Measurements from ENCODE around the gene KRTAP16-1. TPM values are rescaled to one million over a fixed set of nuclear protein-coding genes. Genes with fewer than 3 reads are reported as not detected.

KRTAP16-1 gene
- total RNA-seq, 4 donors from 2014 or later: not detected

GRCh38 chr17:41311111-41311510 lies 2.0 kb upstream of the KRTAP16-1 start:
- Histone ChIP-seq H3K27me3 (no peaks in the 10 kb centered on the region), H3K4me1 (peaks cover 0 to 23% (median 0%) of the 10 kb centered on the region in 4 donors), H3K27ac (no peak overlapping the region), H3K4me3 (no peak overlapping the region), H3K9me3 (no peaks in the 10 kb centered on the region), H3K36me3 (no peaks in the 10 kb centered on the region)
- TF ChIP-seq POLR2A (IDR thresholded peaks at IDR 0.05) (no peak), CTCF (IDR thresholded peaks at IDR 0.05) (no peak)
- no peak for DNase-seq

GRCh38 chr17:41308251-41308917 lies 725 bp downstream of the KRTAP16-1 start:
- peak overlapping the region in 3 of 4 donors; percentile 30 to 77 (median 62) for H3K27ac ChIP-seq
- H3K36me3 ChIP-seq: no peaks in the 10 kb centered on the region
- H3K4me3 ChIP-seq: peak overlapping the region in 1 of 4 donors; percentile 17
- no peaks in the 10 kb centered on the region for H3K9me3 ChIP-seq
- H3K27me3 ChIP-seq: no peaks in the 10 kb centered on the region
- TF ChIP-seq POLR2A (IDR thresholded peaks at IDR 0.05): no peak
- TF ChIP-seq CTCF (IDR thresholded peaks at IDR 0.05): no peak
- peaks cover 0 to 23% (median 0%) of the 10 kb centered on the region in 4 donors for H3K4me1 ChIP-seq
- DNase-seq: peak; percentile 48 to 89 (median 86)

GRCh38 chr17:41307647-41308046 lies 1.5 kb downstream of the KRTAP16-1 start:
- H3K9me3 ChIP-seq: no peaks in the 10 kb centered on the region
- peaks cover 0 to 23% (median 0%) of the 10 kb centered on the region in 4 donors for H3K4me1 ChIP-seq
- TF ChIP-seq POLR2A (IDR thresholded peaks at IDR 0.05): no peak
- no peak for TF ChIP-seq CTCF (IDR thresholded peaks at IDR 0.05)
- H3K27me3 ChIP-seq: no peaks in the 10 kb centered on the region
- H3K4me3 ChIP-seq: no peak overlapping the region
- H3K36me3 ChIP-seq: no peaks in the 10 kb centered on the region
- DNase-seq: no peak
- peak overlapping the region in 2 of 4 donors; percentile 46 to 77 for H3K27ac ChIP-seq

- no peak for DNase-seq
- Histone ChIP-seq H3K4me1 (peaks cover 0 to 14% (median 0%) of the 10 kb centered on the region in 4 donors), H3K27me3 (no peaks in the 10 kb centered on the region), H3K9me3 (no peaks in the 10 kb centered on the region), H3K36me3 (no peaks in the 10 kb centered on the region), H3K4me3 (no peak overlapping the region), H3K27ac (no peak overlapping the region)
- TF ChIP-seq CTCF (IDR thresholded peaks at IDR 0.05) (no peak), POLR2A (IDR thresholded peaks at IDR 0.05) (no peak)
Measured at GRCh38 chr17:41304091-41304490, 5.0 kb downstream of the KRTAP16-1 start.

- Histone ChIP-seq H3K4me3 (no peak overlapping the region), H3K9me3 (no peaks in the 10 kb centered on the region), H3K27ac (no peak overlapping the region), H3K36me3 (no peaks in the 10 kb centered on the region), H3K4me1 (peaks cover 0 to 3% (median 0%) of the 10 kb centered on the region in 4 donors), H3K27me3 (no peaks in the 10 kb centered on the region)
- TF ChIP-seq CTCF (IDR thresholded peaks at IDR 0.05): no peak
- TF ChIP-seq POLR2A (IDR thresholded peaks at IDR 0.05): no peak
- no peak for DNase-seq
Measured at GRCh38 chr17:41302981-41303380, 6.1 kb downstream of the KRTAP16-1 start.

Measured in Peyer's patch (tissue), 4 donors.